Measurements from ENCODE around the gene MT1G. TPM values are rescaled to one million over a fixed set of nuclear protein-coding genes. Genes with fewer than 3 reads are reported as not detected.

Gene MT1G
- polyA plus RNA-seq, 2 of the 4 experiments (the other 2 are of a cell fraction) = not detected

DNA sequence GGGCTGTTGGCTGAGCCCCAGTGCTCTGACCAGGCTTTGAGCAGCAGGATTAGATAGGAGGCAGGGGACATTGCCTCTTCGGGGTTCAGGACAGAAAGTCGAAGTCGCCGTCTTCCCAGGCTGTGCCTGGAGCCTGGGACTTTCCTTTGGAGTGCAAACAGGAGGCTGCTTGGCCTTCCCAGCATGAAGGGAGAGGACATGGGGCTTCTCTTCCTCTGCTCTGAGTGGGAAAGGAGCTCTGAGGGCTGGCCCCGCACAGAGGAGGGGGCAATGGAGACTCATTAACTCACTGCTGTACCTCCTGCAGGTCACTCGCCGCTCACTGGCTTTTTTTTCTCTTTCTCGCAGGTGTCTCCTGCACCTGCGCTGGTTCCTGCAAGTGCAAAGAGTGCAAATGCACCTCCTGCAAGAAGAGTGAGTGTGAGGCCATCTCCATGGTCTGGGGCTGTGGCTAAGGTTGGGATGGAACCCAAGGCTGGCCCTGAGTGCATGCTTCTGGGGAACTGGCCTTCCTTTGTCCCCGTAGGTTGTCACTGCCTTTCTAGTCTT, 9.5 kb downstream of the MT1G start:
- CTCF ChIA-PET = interaction anchor here (0.8 to 25.6 kb wide), 5 partner anchors 14 to 145 kb away, joined by 3 to 340 read pairs (median 4); partner anchors contain the start of gene MT2A
- Histone ChIP-seq H3K4me2 (peak overlapping the region; percentile 87), H3K27ac (peak overlapping the region; percentile 75 to 83; a peak in 5 of 6 replicates), H3K4me3 (peak overlapping the region; percentile 56; the same call in 2 of the 3 replicates), H3K4me1 (peaks cover 6% of the 10 kb centered on the region; the same call in 2 of the 3 replicates), H3K9me3 (no peaks in the 10 kb centered on the region)
- ATAC-seq (no peak), DNase-seq (ENCODE audit: low read depth in 1 of 2, low spot score in 1 of 2) (no peak), FAIRE-seq (no peak)
- WGBS (ENCODE audit: missing lambda C conversion rate) = 88% methylated on average over 10 of the region's 10 CpGs
- POLR2A ChIA-PET = interaction anchor here (0.6 to 1.2 kb wide), 6 partner anchors 15 to 249 kb away, joined by 3 to 16 read pairs (median 4); partner anchors contain the start of genes MT1X and MT2A
- no peak for TF ChIP-seq ESRRA (IDR thresholded peaks at IDR 0.05; ENCODE audit: borderline replicate concordance, low read length)
- no peak for TF ChIP-seq TFCP2L1 (CRISPR knock-in tag; IDR thresholded peaks at IDR 0.05)
- no peak for TF ChIP-seq E2F6 (IDR thresholded peaks at IDR 0.05; ENCODE audit: borderline replicate concordance, low read depth)
- no peak for TF ChIP-seq SMC3 (IDR thresholded peaks at IDR 0.05)
- no peak for TF ChIP-seq HDAC2 (IDR thresholded peaks at IDR 0.05)
- TF ChIP-seq HOXB5 (CRISPR knock-in tag; IDR thresholded peaks at IDR 0.05) = no peak
- TF ChIP-seq NPAS2 (CRISPR knock-in tag; IDR thresholded peaks at IDR 0.05; ENCODE audit: borderline replicate concordance) = no peak
- no peak for TF ChIP-seq HES2 (IDR thresholded peaks at IDR 0.05)
- no peak for TF ChIP-seq RCOR1 (IDR thresholded peaks at IDR 0.05; ENCODE audit: low read depth, low read length)
- TF ChIP-seq FOSB (CRISPR knock-in tag; IDR thresholded peaks at IDR 0.05) = no peak
- no peak for TF ChIP-seq HEYL (CRISPR knock-in tag; IDR thresholded peaks at IDR 0.05)
- TF ChIP-seq PBX3 (IDR thresholded peaks at IDR 0.05) = no peak
- no peak for TF ChIP-seq ELK1 (IDR thresholded peaks at IDR 0.05; ENCODE audit: low read depth, low read length)
- TF ChIP-seq, protein P1, sequence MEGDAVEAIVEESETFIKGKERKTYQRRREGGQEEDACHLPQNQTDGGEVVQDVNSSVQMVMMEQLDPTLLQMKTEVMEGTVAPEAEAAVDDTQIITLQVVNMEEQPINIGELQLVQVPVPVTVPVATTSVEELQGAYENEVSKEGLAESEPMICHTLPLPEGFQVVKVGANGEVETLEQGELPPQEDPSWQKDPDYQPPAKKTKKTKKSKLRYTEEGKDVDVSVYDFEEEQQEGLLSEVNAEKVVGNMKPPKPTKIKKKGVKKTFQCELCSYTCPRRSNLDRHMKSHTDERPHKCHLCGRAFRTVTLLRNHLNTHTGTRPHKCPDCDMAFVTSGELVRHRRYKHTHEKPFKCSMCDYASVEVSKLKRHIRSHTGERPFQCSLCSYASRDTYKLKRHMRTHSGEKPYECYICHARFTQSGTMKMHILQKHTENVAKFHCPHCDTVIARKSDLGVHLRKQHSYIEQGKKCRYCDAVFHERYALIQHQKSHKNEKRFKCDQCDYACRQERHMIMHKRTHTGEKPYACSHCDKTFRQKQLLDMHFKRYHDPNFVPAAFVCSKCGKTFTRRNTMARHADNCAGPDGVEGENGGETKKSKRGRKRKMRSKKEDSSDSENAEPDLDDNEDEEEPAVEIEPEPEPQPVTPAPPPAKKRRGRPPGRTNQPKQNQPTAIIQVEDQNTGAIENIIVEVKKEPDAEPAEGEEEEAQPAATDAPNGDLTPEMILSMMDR (IDR thresholded peaks at IDR 0.05) = no peak

DNA sequence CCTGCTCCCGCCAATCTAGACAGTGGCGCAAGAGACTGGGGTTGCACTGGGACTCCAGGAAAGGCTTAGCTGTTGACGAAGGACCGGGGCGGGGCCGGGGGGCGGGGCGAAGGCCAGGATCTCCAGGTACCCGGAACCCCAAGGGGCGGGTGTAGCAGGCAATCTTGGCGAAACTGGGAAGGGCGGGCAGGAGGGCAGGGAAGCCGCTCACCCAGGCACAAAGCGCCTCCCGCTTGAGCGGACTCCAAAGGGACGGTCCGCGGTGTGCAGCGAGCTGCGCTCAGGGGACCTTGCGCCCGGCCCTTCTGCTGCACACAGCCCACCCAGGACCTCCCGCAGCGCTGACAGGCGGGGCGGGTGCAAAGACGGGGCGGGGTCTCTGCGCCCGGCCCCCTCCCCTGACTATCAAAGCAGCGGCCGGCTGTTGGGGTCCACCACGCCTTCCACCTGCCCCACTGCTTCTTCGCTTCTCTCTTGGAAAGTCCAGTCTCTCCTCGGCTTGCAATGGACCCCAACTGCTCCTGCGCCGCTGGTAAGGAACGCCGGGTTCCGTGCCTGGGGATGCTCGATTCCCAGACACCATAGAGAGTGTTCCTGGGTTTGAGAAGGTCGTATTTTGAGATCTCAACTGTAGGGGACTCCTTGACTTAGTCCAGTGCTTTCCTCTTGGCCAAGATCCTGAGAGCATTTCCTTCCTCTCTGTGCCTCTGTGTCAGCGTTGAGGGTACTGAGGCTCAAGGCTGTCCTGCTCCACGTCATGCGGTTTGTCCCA, 10.1 kb downstream of the MT1G start, which contains the start of gene MT1F:
TSS of gene MT1F (plus strand) at position 405 of the 772 bp plus-strand sequence. CDS start at position 505, 100 bp downstream.
- Histone ChIP-seq H3K4me3 (peak within 1 kb of the TSS; percentile 56), H3K4me1 (peaks cover 6% of the 10 kb centered on the region; the same call in 2 of the 3 replicates), H3K9me3 (no peaks in the 10 kb centered on the region), H3K4me2 (peak within 1 kb of the TSS; percentile 87), H3K27ac (peak within 1 kb of the TSS; percentile 75 to 83)
- peak; percentile 75 to 78 for DNase-seq (ENCODE audit: low read depth in 1 of 2, low spot score in 1 of 2)
- peak; percentile 93 to 94 for ATAC-seq
- ChIA-PET CTCF (interaction anchor here (0.8 to 25.6 kb wide), 5 partner anchors 15 to 144 kb away, joined by 3 to 340 read pairs (median 4); partner anchors contain the start of gene MT2A), POLR2A (interaction anchor here (0.5 to 1.4 kb wide), 13 partner anchors 10 to 178 kb away, joined by 3 to 16 read pairs (median 4); partner anchors contain the start of genes MT1G, MT1X and MT2A)
- TF ChIP-seq CEBPB (IDR thresholded peaks at IDR 0.05) = peak in 1 of 2 experiments; percentile 68; a peak in 2 of 4 replicates
- TF ChIP-seq PHF8 (IDR thresholded peaks at IDR 0.05; ENCODE audit: borderline replicate concordance, low read depth) = no peak
- TF ChIP-seq HOXB13 (CRISPR knock-in tag; IDR thresholded peaks at IDR 0.05; ENCODE audit: low read depth) = no peak
- TF ChIP-seq POLR2A (IDR thresholded peaks at IDR 0.05; ENCODE audit: low read length) = 0 out of 2 replicates have a peak, but pooled peaks have one; percentile 15
- peak; percentile 13; the same call in 1 of the 3 replicates for TF ChIP-seq SMC3 (IDR thresholded peaks at IDR 0.05)
- no peak for TF ChIP-seq BCL3 (IDR thresholded peaks at IDR 0.05)
- FAIRE-seq = no peak
- WGBS (ENCODE audit: missing lambda C conversion rate) = 24% methylated on average over 35 of the region's 46 CpGs

Measured in A549 (cell line).